Activated B cell treated with CpG ODN at 0.5 μM for 24 hours (primary cell): ENCODE data around the gene CERS6. TPM values are rescaled to one million over a fixed set of nuclear protein-coding genes. Genes with fewer than 3 reads are reported as not detected.

Experiments used
- ATAC-seq: fragments of 200-7000 bp; cut with Tn5 transposase; one replicate; pipeline ENCODE4 v1.10.0; 2021; ENCODE audit warnings: low read depth, mild to moderate bottlenecking, moderate library complexity
- CTCF ChIA-PET: fragments of 350-600 bp; sonication (Branson Sonifier 250); formaldehyde crosslinking; loops from one replicate; lab custom pipeline; 2021; ENCODE audit warnings: antibody characterized with exemption; lab: Charles Lee
- POLR2A ChIA-PET: fragments of 350-600 bp; sonication (Branson Sonifier 250); formaldehyde crosslinking; loops from one replicate; lab custom pipeline; 2021; ENCODE audit warnings: antibody characterized with exemption; lab: Charles Lee
- DNase-seq: peaks from one replicate; pipeline ENCODE4 v3.0.0; 2022
- H3K27ac Mint-ChIP-seq: one replicate; pipeline ENCODE4 v1.8.0; 2020; ENCODE audit warnings: mixed read lengths
- H3K27me3 Mint-ChIP-seq: one replicate; pipeline ENCODE4 v1.8.0; 2021; ENCODE audit warnings: mixed read lengths
- H3K36me3 Mint-ChIP-seq: one replicate; pipeline ENCODE4 v1.8.0; 2021; ENCODE audit warnings: low read depth, mixed read lengths
- H3K4me1 Mint-ChIP-seq: one replicate; pipeline ENCODE4 v1.8.0; 2021; ENCODE audit warnings: mixed read lengths
- H3K4me3 Mint-ChIP-seq: one replicate; pipeline ENCODE4 v1.8.0; 2020; ENCODE audit warnings: mild to moderate bottlenecking, mixed read lengths
- H3K9me3 Mint-ChIP-seq: one replicate; pipeline ENCODE4 v1.8.0; 2020; ENCODE audit warnings: mixed read lengths
- CTCF ChIP-seq: fragments of 200-600 bp; IDR thresholded peaks from one replicate; pipeline ENCODE4 v1.8.0; 2022; ENCODE audit warnings: antibody characterized with exemption, mild to moderate bottlenecking
- intact Hi-C: fragments of 100-400 bp; cut with micrococcal nuclease; formaldehyde crosslinking; loops from one replicate; pipeline ENCODE4 v1.15.1; 2024
- total RNA-seq: library from RNA; stranded (reverse); gene quantifications from 2 replicates; pipeline ENCODE4 v1.2.3, GENCODE V29; 2022

CERS6 gene
- total RNA-seq, 1 donor from 2014 or later: 5.3 TPM

- CTCF ChIA-PET: no interaction called here
- H3K4me1 Mint-ChIP-seq: peaks cover 2% of the 10 kb centered on the region
- intact Hi-C loops: loop anchor here (2.0 kb wide), 1 partner anchor 17 kb away; no protein-coding TSS in a partner anchor
- DNase-seq (no peak), ATAC-seq (no peak)
- POLR2A ChIA-PET: interaction anchor here (1.3 kb wide), 1 partner anchor 14 kb away, joined by 3 read pairs; no protein-coding TSS in a partner anchor
- H3K27ac Mint-ChIP-seq: no peak overlapping the region
- no peak for TF ChIP-seq CTCF
- H3K36me3 Mint-ChIP-seq: peaks cover 5% of the 10 kb centered on the region
- no peaks in the 10 kb centered on the region for H3K27me3 Mint-ChIP-seq
- peaks cover 7% of the 10 kb centered on the region for H3K9me3 Mint-ChIP-seq
- H3K4me3 Mint-ChIP-seq: no peak overlapping the region
Observed at GRCh38 chr2:168503901-168504300, 47.8 kb downstream of the CERS6 start.

- Mint-ChIP-seq H3K27ac (no peak overlapping the region), H3K9me3 (peaks cover 7% of the 10 kb centered on the region), H3K4me3 (no peak overlapping the region), H3K4me1 (peaks cover 2% of the 10 kb centered on the region), H3K36me3 (peaks cover 5% of the 10 kb centered on the region), H3K27me3 (no peaks in the 10 kb centered on the region)
- DNase-seq (no peak), ATAC-seq (no peak)
- no peak for TF ChIP-seq CTCF
- ChIA-PET CTCF (no interaction called here), POLR2A (no interaction called here)
- intact Hi-C loops: loop anchor here (2.0 kb wide), 1 partner anchor 16 kb away; no protein-coding TSS in a partner anchor
Observed at GRCh38 chr2:168504323-168504722, 48.3 kb downstream of the CERS6 start.

- Mint-ChIP-seq H3K9me3 (no peaks in the 10 kb centered on the region), H3K4me1 (peaks cover 5% of the 10 kb centered on the region), H3K27me3 (no peaks in the 10 kb centered on the region), H3K4me3 (no peak overlapping the region), H3K36me3 (no peaks in the 10 kb centered on the region), H3K27ac (no peak overlapping the region)
- ChIA-PET POLR2A (no interaction called here), CTCF (no interaction called here)
- ATAC-seq (no peak), DNase-seq (no peak)
- TF ChIP-seq CTCF: no peak
- intact Hi-C loops: no loop called here
Observed at GRCh38 chr2:168510125-168510756, 54.2 kb downstream of the CERS6 start.

- no peak for TF ChIP-seq CTCF
- intact Hi-C loops: no loop called here
- Mint-ChIP-seq H3K9me3 (no peaks in the 10 kb centered on the region), H3K4me3 (no peak overlapping the region), H3K27ac (no peak overlapping the region), H3K27me3 (no peaks in the 10 kb centered on the region), H3K36me3 (no peaks in the 10 kb centered on the region), H3K4me1 (peaks cover 10% of the 10 kb centered on the region)
- POLR2A ChIA-PET: no interaction called here
- CTCF ChIA-PET: no interaction called here
- no peak for ATAC-seq
- no peak for DNase-seq
Observed at GRCh38 chr2:168514692-168515091, 58.6 kb downstream of the CERS6 start.

- intact Hi-C loops: no loop called here
- Mint-ChIP-seq H3K9me3 (no peaks in the 10 kb centered on the region), H3K4me3 (no peak overlapping the region), H3K36me3 (no peaks in the 10 kb centered on the region), H3K4me1 (peaks cover 14% of the 10 kb centered on the region), H3K27ac (no peak overlapping the region), H3K27me3 (no peaks in the 10 kb centered on the region)
- POLR2A ChIA-PET: no interaction called here
- no peak for TF ChIP-seq CTCF
- CTCF ChIA-PET: no interaction called here
- DNase-seq (no peak), ATAC-seq (no peak)
Observed at GRCh38 chr2:168515502-168515901, 59.4 kb downstream of the CERS6 start.
